ENCODE data around the gene TRIP10.

Gene TRIP10

GRCh38 chr19:6728346-6728745 lies 11.1 kb upstream of the TRIP10 start:
- DNase-seq, result no peak

GRCh38 chr19:6729573-6730152 lies 9.8 kb upstream of the TRIP10 start:
- DNase-seq, result no peak

- DNase-seq, result peak; percentile 49
Measured at GRCh38 chr19:6730153-6730804, 9.2 kb upstream of the TRIP10 start.

GRCh38 chr19:6730941-6731670 lies 8.4 kb upstream of the TRIP10 start:
- DNase-seq, result no peak

GRCh38 chr19:6731822-6732221 lies 7.7 kb upstream of the TRIP10 start:
- no peak for DNase-seq

GRCh38 chr19:6732803-6733337 lies 6.6 kb upstream of the TRIP10 start:
- DNase-seq, result no peak

GRCh38 chr19:6733338-6734095 lies 6.0 kb upstream of the TRIP10 start:
- DNase-seq, result no peak

- DNase-seq, result no peak
Measured at GRCh38 chr19:6734096-6734696, 5.3 kb upstream of the TRIP10 start.

GRCh38 chr19:6735181-6735911 lies 4.1 kb upstream of the TRIP10 start:
- DNase-seq, result no peak

- peak; percentile 82 for DNase-seq
Measured at GRCh38 chr19:6736169-6736916, 3.1 kb upstream of the TRIP10 start.

- DNase-seq, result no peak
Measured at GRCh38 chr19:6736917-6737283, 2.6 kb upstream of the TRIP10 start.

GRCh38 chr19:6737284-6737872 lies 2.1 kb upstream of the TRIP10 start, which contains the start of gene GPR108:
TSS of gene GPR108 (minus strand) at chr19:6737580. CDS start at chr19:6737576, 4 bp downstream.
- DNase-seq, result peak; percentile 100

- peak; percentile 88 for DNase-seq
Measured at GRCh38 chr19:6737873-6738786, 1.4 kb upstream of the TRIP10 start.

- peak; percentile 27 for DNase-seq
Measured at GRCh38 chr19:6738787-6739389, 592 bp upstream of the TRIP10 start.

- no peak for DNase-seq
Measured at GRCh38 chr19:6739883-6740588, 556 bp downstream of the TRIP10 start.

GRCh38 chr19:6740589-6741343 lies 1.3 kb downstream of the TRIP10 start:
- DNase-seq, result no peak

- DNase-seq, result no peak
Measured at GRCh38 chr19:6743066-6743465, 3.6 kb downstream of the TRIP10 start.
